CD4-positive, alpha-beta memory T cell (primary cell): ENCODE data around the gene TBC1D22B. TPM values are rescaled to one million over a fixed set of nuclear protein-coding genes. Genes with fewer than 3 reads are reported as not detected.

Experiments
- CTCF ChIA-PET: fragments of 350-600 bp; sonication (Branson Sonifier 250); formaldehyde crosslinking; loops from one replicate; lab custom pipeline; 2021; ENCODE audit warnings: inconsistent platforms; ENCODE audit not compliant: partially characterized antibody; lab: Charles Lee
- POLR2A ChIA-PET: fragments of 350-600 bp; sonication (Branson Sonifier 250); formaldehyde crosslinking; loops from one replicate; lab custom pipeline; 2021; ENCODE audit not compliant: partially characterized antibody; lab: Charles Lee
- DNase-seq, 5 donors: peaks; one replicate each; pipeline versions ENCODE4 v3.0.0 to v3.0.0-alpha.2; 2020 to 2022; ENCODE audit warnings: mixed read lengths in 1 of 5
- H3K27ac ChIP-seq: one replicate; pipeline ENCODE4 v1.7.0; 2013; ENCODE audit warnings: low read depth, low read length
- H3K27me3 ChIP-seq: 2 replicates; pipeline ENCODE4 v1.7.0; 2013; ENCODE audit warnings: mild to moderate bottlenecking, low read length, moderate library complexity; ENCODE audit not compliant: insufficient read depth
- H3K36me3 ChIP-seq: 2 replicates; pipeline ENCODE4 v1.7.0; 2013; ENCODE audit warnings: mild to moderate bottlenecking, low read length, moderate library complexity; ENCODE audit not compliant: insufficient read depth
- H3K4me1 ChIP-seq: 2 replicates; pipeline ENCODE4 v1.7.0; 2013; ENCODE audit warnings: mild to moderate bottlenecking, low read length, moderate library complexity; ENCODE audit not compliant: insufficient read depth
- H3K4me3 ChIP-seq, 2 donors: one replicate each; pipeline ENCODE4 v1.7.0; 2013; ENCODE audit warnings: low read length in 2 of 2, mild to moderate bottlenecking in 1 of 2
- H3K9me3 ChIP-seq, 2 donors: one replicate each; pipeline ENCODE4 v1.7.0; 2013; ENCODE audit warnings: low read length in 2 of 2, control low read depth in 1 of 2; ENCODE audit not compliant: control insufficient read depth in 1 of 2
- H3K27ac Mint-ChIP-seq, 7 donors: one replicate each; pipeline ENCODE4 v1.8.0; 2020 to 2021; ENCODE audit warnings: mixed read lengths in 7 of 7, mild to moderate bottlenecking in 6 of 7, inconsistent platforms in 3 of 7, moderate library complexity in 3 of 7
- H3K27me3 Mint-ChIP-seq, 2 donors: one replicate each; pipeline ENCODE4 v1.8.0; 2020 to 2021; ENCODE audit warnings: mixed read lengths in 2 of 2
- H3K36me3 Mint-ChIP-seq, 2 donors: one replicate each; pipeline ENCODE4 v1.8.0; 2020 to 2021; ENCODE audit warnings: mixed read lengths in 2 of 2, inconsistent platforms in 1 of 2, mild to moderate bottlenecking in 1 of 2
- H3K4me1 Mint-ChIP-seq, 4 donors: one replicate each; pipeline ENCODE4 v1.8.0; 2020 to 2021; ENCODE audit warnings: mixed read lengths in 4 of 4, mild to moderate bottlenecking in 1 of 4
- H3K4me3 Mint-ChIP-seq, 8 donors: one replicate each; pipeline ENCODE4 v1.8.0; 2020 to 2021; ENCODE audit warnings: mixed read lengths in 8 of 8, mild to moderate bottlenecking in 7 of 8, moderate library complexity in 6 of 8, inconsistent platforms in 3 of 8
- H3K9me3 Mint-ChIP-seq, 8 donors: one replicate each; pipeline ENCODE4 v1.8.0; 2020 to 2021; ENCODE audit warnings: mixed read lengths in 8 of 8, mild to moderate bottlenecking in 5 of 8, inconsistent platforms in 3 of 8, moderate library complexity in 1 of 8
- intact Hi-C: fragments of 100-400 bp; cut with micrococcal nuclease; formaldehyde crosslinking; loops from one replicate; pipeline ENCODE4 v1.15.1; 2023
- polyA plus RNA-seq, 2 donors: library from polyadenylated mRNA; unstranded; fragments of 300-500 nt; fragmentation: Illumina TruSeq; gene quantifications; one replicate each; pipeline ENCODE4 v1.2.3, GENCODE V29; 2021
- total RNA-seq, 2 experiments: library from RNA; stranded (reverse); gene quantifications; one replicate each; pipeline ENCODE4 v1.2.3, GENCODE V29; 2021

TBC1D22B gene
- total and polyA plus RNA-seq, 4 experiments from 2014 or later, result 7.2 to 11.9 (median 10.0) TPM

GRCh38 chr6:37359039-37359438, 101.5 kb downstream of the TBC1D22B start:
- Histone ChIP-seq H3K27me3 (no peaks in the 10 kb centered on the region), H3K27ac (no peak overlapping the region), H3K36me3 (peaks cover 30% of the 10 kb centered on the region), H3K4me1 (peaks cover 25% of the 10 kb centered on the region), H3K4me3 (no peak overlapping the region), H3K9me3 (no peaks in the 10 kb centered on the region)
- peaks cover 21 to 36% (median 25%) of the 10 kb centered on the region in 4 donors for H3K4me1 Mint-ChIP-seq
- no peaks in the 10 kb centered on the region for H3K9me3 Mint-ChIP-seq
- peaks cover 17 to 35% of the 10 kb centered on the region in 2 donors for H3K36me3 Mint-ChIP-seq
- H3K4me3 Mint-ChIP-seq, result no peak overlapping the region
- intact Hi-C loops, result no loop called here
- H3K27me3 Mint-ChIP-seq, result no peaks in the 10 kb centered on the region
- H3K27ac Mint-ChIP-seq, result peak overlapping the region in 1 of 7 donors; percentile 7
- ChIA-PET CTCF (no interaction called here), POLR2A (no interaction called here)
- no peak for DNase-seq

- H3K27me3 ChIP-seq, result no peaks in the 10 kb centered on the region
- no peak for DNase-seq
- no peaks in the 10 kb centered on the region for H3K9me3 Mint-ChIP-seq
- H3K27ac ChIP-seq, result no peak overlapping the region
- peaks cover 8% of the 10 kb centered on the region for H3K4me1 ChIP-seq
- intact Hi-C loops, result no loop called here
- H3K36me3 ChIP-seq, result peaks cover 30% of the 10 kb centered on the region
- H3K9me3 ChIP-seq, result no peaks in the 10 kb centered on the region
- ChIA-PET POLR2A (no interaction called here), CTCF (interaction anchor here (1.2 to 1.5 kb wide), 2 partner anchors 11 to 19 kb away, joined by 4 read pairs; no protein-coding TSS in a partner anchor)
- H3K4me1 Mint-ChIP-seq, result peaks cover 4 to 15% (median 11%) of the 10 kb centered on the region in 4 donors
- H3K4me3 Mint-ChIP-seq, result no peak overlapping the region
- no peak overlapping the region for H3K4me3 ChIP-seq
- peaks cover 22 to 45% of the 10 kb centered on the region in 2 donors for H3K36me3 Mint-ChIP-seq
- no peak overlapping the region for H3K27ac Mint-ChIP-seq
- H3K27me3 Mint-ChIP-seq, result no peaks in the 10 kb centered on the region
These were observed 104.7 kb downstream of the TBC1D22B start for GRCh38 chr6:37362101-37362828.

GRCh38 chr6:37365791-37366190, 108.2 kb downstream of the TBC1D22B start:
- no peak overlapping the region for H3K27ac Mint-ChIP-seq
- peaks cover 39 to 71% of the 10 kb centered on the region in 2 donors for H3K36me3 Mint-ChIP-seq
- no peak for DNase-seq
- Histone ChIP-seq H3K27me3 (no peaks in the 10 kb centered on the region), H3K4me1 (no peaks in the 10 kb centered on the region), H3K4me3 (no peak overlapping the region), H3K27ac (no peak overlapping the region), H3K9me3 (no peaks in the 10 kb centered on the region), H3K36me3 (peaks cover 38% of the 10 kb centered on the region)
- peaks cover 0 to 13% (median 5%) of the 10 kb centered on the region in 4 donors for H3K4me1 Mint-ChIP-seq
- H3K4me3 Mint-ChIP-seq, result no peak overlapping the region
- intact Hi-C loops, result no loop called here
- H3K27me3 Mint-ChIP-seq, result no peaks in the 10 kb centered on the region
- POLR2A ChIA-PET, result interaction anchor here (1.6 kb wide), 1 partner anchor 12 kb away, joined by 4 read pairs; the partner anchor contains the start of gene RNF8
- CTCF ChIA-PET, result interaction anchor here (1.2 to 1.9 kb wide), 5 partner anchors 12 to 200 kb away, joined by 3 to 4 read pairs (median 4); partner anchors contain the start of gene RNF8
- H3K9me3 Mint-ChIP-seq, result no peaks in the 10 kb centered on the region

GRCh38 chr6:37366910-37367309, 109.3 kb downstream of the TBC1D22B start:
- peaks cover 0 to 13% (median 5%) of the 10 kb centered on the region in 4 donors for H3K4me1 Mint-ChIP-seq
- ChIA-PET CTCF (interaction anchor here (1.0 to 1.5 kb wide), 4 partner anchors 15 to 325 kb away, joined by 3 to 4 read pairs (median 4); no protein-coding TSS in a partner anchor), POLR2A (interaction anchor here (1.6 kb wide), 1 partner anchor 14 kb away, joined by 4 read pairs; the partner anchor contains the start of gene RNF8)
- intact Hi-C loops, result no loop called here
- H3K9me3 Mint-ChIP-seq, result no peaks in the 10 kb centered on the region
- no peaks in the 10 kb centered on the region for H3K27me3 Mint-ChIP-seq
- Histone ChIP-seq H3K27ac (no peak overlapping the region), H3K4me1 (no peaks in the 10 kb centered on the region), H3K36me3 (peaks cover 36% of the 10 kb centered on the region), H3K4me3 (no peak overlapping the region), H3K27me3 (no peaks in the 10 kb centered on the region), H3K9me3 (no peaks in the 10 kb centered on the region)
- DNase-seq, result no peak
- H3K27ac Mint-ChIP-seq, result peak overlapping the region in 1 of 7 donors; percentile 60
- H3K36me3 Mint-ChIP-seq, result peaks cover 36 to 69% of the 10 kb centered on the region in 2 donors
- no peak overlapping the region for H3K4me3 Mint-ChIP-seq

- no peak overlapping the region for H3K4me3 ChIP-seq
- no peaks in the 10 kb centered on the region for H3K27me3 ChIP-seq
- Mint-ChIP-seq H3K4me3 (no peak overlapping the region), H3K9me3 (no peaks in the 10 kb centered on the region), H3K27ac (peak overlapping the region in 3 of 7 donors; percentile 16 to 81 (median 25)), H3K27me3 (no peaks in the 10 kb centered on the region), H3K4me1 (peaks cover 0 to 11% (median 5%) of the 10 kb centered on the region in 4 donors), H3K36me3 (peaks cover 26 to 54% of the 10 kb centered on the region in 2 donors)
- no peaks in the 10 kb centered on the region for H3K4me1 ChIP-seq
- CTCF ChIA-PET, result no interaction called here
- intact Hi-C loops, result no loop called here
- no peak for DNase-seq
- POLR2A ChIA-PET, result no interaction called here
- H3K36me3 ChIP-seq, result peaks cover 24% of the 10 kb centered on the region
- H3K27ac ChIP-seq, result no peak overlapping the region
- H3K9me3 ChIP-seq, result no peaks in the 10 kb centered on the region
These were observed 111.4 kb downstream of the TBC1D22B start for GRCh38 chr6:37368961-37369320.

GRCh38 chr6:37369321-37370201, 112.0 kb downstream of the TBC1D22B start:
- intact Hi-C loops, result no loop called here
- H3K4me1 Mint-ChIP-seq, result peaks cover 0 to 11% (median 5%) of the 10 kb centered on the region in 4 donors
- Histone ChIP-seq H3K27me3 (no peaks in the 10 kb centered on the region), H3K4me1 (no peaks in the 10 kb centered on the region), H3K9me3 (no peaks in the 10 kb centered on the region), H3K4me3 (no peak overlapping the region), H3K27ac (no peak overlapping the region), H3K36me3 (peaks cover 28% of the 10 kb centered on the region)
- no peaks in the 10 kb centered on the region for H3K9me3 Mint-ChIP-seq
- ChIA-PET CTCF (interaction anchor here (0.6 kb wide), 1 partner anchor 490 kb away, joined by 3 read pairs; no protein-coding TSS in a partner anchor), POLR2A (no interaction called here)
- H3K27ac Mint-ChIP-seq, result peak overlapping the region in 3 of 7 donors; percentile 16 to 81 (median 25)
- DNase-seq, result no peak
- H3K4me3 Mint-ChIP-seq, result no peak overlapping the region
- peaks cover 26 to 54% of the 10 kb centered on the region in 2 donors for H3K36me3 Mint-ChIP-seq
- H3K27me3 Mint-ChIP-seq, result no peaks in the 10 kb centered on the region
